Measurements from ENCODE around the gene ITPKB.

GRCh38 chr1:226674892-226675714 lies 64.0 kb downstream of the ITPKB start:
- TF ChIP-seq MTA1 (CRISPR knock-in tag; IDR thresholded peaks at IDR 0.05; ENCODE audit: borderline replicate concordance) (no peak), POLR2AphosphoS5 (IDR thresholded peaks at IDR 0.05; ENCODE audit: low read depth, low read length) (no peak)
- TF ChIP-seq, protein P1, sequence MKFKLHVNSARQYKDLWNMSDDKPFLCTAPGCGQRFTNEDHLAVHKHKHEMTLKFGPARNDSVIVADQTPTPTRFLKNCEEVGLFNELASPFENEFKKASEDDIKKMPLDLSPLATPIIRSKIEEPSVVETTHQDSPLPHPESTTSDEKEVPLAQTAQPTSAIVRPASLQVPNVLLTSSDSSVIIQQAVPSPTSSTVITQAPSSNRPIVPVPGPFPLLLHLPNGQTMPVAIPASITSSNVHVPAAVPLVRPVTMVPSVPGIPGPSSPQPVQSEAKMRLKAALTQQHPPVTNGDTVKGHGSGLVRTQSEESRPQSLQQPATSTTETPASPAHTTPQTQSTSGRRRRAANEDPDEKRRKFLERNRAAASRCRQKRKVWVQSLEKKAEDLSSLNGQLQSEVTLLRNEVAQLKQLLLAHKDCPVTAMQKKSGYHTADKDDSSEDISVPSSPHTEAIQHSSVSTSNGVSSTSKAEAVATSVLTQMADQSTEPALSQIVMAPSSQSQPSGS (CRISPR knock-in tag; IDR thresholded peaks at IDR 0.05) = no peak
